Measurements from ENCODE around the gene PRRT4.

DNA sequence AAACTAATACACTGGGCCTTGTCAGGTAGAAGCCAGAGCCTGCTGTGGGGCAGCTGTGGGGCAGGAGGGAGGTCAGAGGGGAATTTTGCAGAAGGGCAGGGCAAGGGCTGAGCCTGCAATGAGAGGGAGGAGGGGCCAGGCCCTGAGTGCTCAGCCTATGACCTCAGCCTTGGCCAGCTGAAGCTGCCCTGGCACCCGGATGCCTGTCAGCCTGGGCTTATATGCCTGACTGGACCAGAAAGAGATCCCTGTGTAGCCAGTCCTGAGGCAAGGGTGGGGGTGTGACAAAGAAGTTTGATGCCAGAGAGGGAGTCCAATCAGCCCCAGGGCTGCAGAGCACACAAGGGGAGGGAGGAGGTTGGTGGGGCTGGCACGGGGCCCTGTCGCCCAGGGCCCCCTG lies 22.3 kb upstream of the PRRT4 start:
- TF ChIP-seq, protein P1, sequence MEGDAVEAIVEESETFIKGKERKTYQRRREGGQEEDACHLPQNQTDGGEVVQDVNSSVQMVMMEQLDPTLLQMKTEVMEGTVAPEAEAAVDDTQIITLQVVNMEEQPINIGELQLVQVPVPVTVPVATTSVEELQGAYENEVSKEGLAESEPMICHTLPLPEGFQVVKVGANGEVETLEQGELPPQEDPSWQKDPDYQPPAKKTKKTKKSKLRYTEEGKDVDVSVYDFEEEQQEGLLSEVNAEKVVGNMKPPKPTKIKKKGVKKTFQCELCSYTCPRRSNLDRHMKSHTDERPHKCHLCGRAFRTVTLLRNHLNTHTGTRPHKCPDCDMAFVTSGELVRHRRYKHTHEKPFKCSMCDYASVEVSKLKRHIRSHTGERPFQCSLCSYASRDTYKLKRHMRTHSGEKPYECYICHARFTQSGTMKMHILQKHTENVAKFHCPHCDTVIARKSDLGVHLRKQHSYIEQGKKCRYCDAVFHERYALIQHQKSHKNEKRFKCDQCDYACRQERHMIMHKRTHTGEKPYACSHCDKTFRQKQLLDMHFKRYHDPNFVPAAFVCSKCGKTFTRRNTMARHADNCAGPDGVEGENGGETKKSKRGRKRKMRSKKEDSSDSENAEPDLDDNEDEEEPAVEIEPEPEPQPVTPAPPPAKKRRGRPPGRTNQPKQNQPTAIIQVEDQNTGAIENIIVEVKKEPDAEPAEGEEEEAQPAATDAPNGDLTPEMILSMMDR (IDR thresholded peaks at IDR 0.05) = no peak
- TF ChIP-seq POLR2A (IDR thresholded peaks at IDR 0.05) = no peak
